ENCODE data around the gene MAST4. TPM values are rescaled to one million over a fixed set of nuclear protein-coding genes. Genes with fewer than 3 reads are reported as not detected.
A peak's percentile ranks its signal among the peaks of the same experiment; 100 is the strongest.
"Not testable (repeated sequence)": the region's sequence is repeated elsewhere in the genome, so short reads cannot be mapped to it uniquely, and the experiment has no call there.

The MAST4 gene
- total and polyA plus RNA-seq, 5 experiments from 2014 or later, result 4.5 to 19.4 (median 10.3) TPM

DNA sequence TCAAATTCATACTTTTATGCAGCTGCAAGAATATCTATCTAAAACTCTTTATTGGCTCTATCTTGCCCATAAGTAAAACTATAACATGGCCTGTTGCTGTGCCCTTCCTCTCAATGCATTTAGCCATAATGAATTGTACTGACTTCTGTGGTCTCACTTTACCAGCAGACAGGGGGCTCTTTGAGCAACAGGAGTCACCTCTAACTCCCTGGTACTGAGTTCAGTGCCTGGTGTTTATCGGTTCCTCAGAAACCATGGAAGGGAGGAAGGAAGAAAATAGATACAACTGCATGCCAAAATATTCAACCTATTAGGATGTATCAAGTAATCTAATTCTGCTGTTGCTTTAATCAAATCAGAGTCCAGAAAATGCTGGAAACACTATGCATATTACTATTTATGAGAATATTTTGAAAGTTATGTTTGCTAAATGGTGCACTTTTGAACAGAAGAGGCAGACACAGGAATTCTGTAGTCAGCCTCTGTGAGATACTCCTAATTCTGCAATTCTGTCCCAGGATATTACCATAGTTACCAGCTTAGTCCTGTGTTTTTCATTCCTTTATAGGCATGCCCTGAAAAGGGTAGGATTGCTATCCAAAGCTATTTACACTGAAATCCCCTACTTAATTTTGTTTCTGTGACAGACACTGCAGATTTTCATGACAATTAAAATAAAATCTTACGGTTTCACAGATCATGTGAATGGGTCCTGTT is 510.6 kb downstream of the MAST4 start:
- Mint-ChIP-seq H3K9me3 (no peaks in the 10 kb centered on the region), H3K36me3 (peaks cover 25 to 70% (median 38%) of the 10 kb centered on the region in 3 donors), H3K27ac (no peak overlapping the region), H3K4me1 (no peaks in the 10 kb centered on the region), H3K27me3 (no peaks in the 10 kb centered on the region), H3K4me3 (no peak overlapping the region)
- DNase-seq (no peak), ATAC-seq (no peak)
- POLR2A ChIA-PET, result no interaction called here

DNA sequence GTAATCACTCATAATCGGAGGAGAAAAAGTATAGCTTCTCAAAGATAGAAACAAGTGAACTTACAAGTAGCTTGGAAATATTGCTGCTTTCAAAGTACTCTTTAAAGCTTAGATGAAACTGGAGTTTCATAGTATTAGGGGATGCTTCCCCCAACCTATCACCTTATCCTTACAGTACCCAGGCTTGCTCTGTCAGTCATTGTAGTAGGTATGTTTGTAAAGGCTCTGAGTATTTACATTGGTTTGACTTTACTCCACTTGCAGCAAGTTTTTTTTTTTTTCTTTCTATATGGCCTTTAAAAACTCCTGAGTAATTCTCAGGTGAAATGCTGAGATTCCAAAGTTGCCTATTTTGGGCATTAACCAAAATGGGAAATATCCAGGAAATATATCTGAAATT is 515.6 kb downstream of the MAST4 start:
- Mint-ChIP-seq H3K36me3 (peaks cover 12 to 53% (median 43%) of the 10 kb centered on the region in 3 donors), H3K9me3 (no peaks in the 10 kb centered on the region), H3K27ac (no peak overlapping the region), H3K27me3 (no peaks in the 10 kb centered on the region), H3K4me3 (no peak overlapping the region), H3K4me1 (no peaks in the 10 kb centered on the region)
- ATAC-seq, result no peak
- POLR2A ChIA-PET, result no interaction called here
- no peak for DNase-seq

DNA sequence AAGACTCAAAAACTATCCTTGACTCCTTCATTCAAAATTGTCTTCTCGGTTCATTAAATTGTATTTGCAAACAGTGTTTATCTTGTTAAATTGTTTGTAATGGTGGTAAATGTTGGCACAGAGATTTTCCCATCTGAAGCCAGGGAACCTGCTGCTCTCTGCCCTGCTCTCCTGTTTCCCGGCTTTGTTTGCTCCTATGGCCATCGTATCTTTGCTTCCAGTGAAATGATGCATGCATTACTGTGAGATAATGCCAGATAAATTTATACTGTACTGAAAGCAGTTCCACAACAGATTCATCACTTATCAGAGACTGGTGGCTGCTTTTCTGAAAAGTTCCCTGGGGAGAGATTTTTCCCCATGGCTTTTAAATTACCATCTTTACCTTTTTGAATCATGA is 519.1 kb downstream of the MAST4 start:
- POLR2A ChIA-PET, result no interaction called here
- Mint-ChIP-seq H3K27me3 (no peaks in the 10 kb centered on the region), H3K36me3 (peaks cover 12 to 66% (median 51%) of the 10 kb centered on the region in 3 donors), H3K4me3 (no peak overlapping the region), H3K4me1 (no peaks in the 10 kb centered on the region), H3K9me3 (no peaks in the 10 kb centered on the region), H3K27ac (no peak overlapping the region)
- ATAC-seq (no peak), DNase-seq (no peak)

DNA sequence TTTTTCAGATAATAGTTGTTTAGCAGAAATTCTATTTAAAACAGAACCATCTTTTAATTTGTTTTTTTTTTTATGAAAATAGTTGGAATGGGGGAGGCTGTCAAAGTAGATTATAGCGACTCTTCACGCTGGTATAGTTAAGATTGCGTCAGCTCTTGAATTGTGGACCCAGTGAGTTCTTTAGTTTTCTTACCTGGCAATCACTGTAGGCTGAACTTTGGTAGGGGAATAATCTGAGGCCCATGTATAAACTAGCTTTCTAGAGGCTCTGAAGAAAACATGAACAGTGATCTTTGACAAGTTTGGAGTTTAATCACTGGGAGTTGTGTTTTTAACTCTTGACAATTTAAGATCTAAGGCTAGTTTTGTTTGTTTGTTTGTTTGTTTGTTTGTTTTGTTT is 519.6 kb downstream of the MAST4 start:
- POLR2A ChIA-PET, result no interaction called here
- ATAC-seq (no peak), DNase-seq (no peak)
- Mint-ChIP-seq H3K9me3 (no peaks in the 10 kb centered on the region), H3K4me3 (no peak overlapping the region), H3K36me3 (peaks cover 12 to 61% (median 49%) of the 10 kb centered on the region in 3 donors), H3K4me1 (no peaks in the 10 kb centered on the region), H3K27me3 (no peaks in the 10 kb centered on the region), H3K27ac (no peak overlapping the region)

DNA sequence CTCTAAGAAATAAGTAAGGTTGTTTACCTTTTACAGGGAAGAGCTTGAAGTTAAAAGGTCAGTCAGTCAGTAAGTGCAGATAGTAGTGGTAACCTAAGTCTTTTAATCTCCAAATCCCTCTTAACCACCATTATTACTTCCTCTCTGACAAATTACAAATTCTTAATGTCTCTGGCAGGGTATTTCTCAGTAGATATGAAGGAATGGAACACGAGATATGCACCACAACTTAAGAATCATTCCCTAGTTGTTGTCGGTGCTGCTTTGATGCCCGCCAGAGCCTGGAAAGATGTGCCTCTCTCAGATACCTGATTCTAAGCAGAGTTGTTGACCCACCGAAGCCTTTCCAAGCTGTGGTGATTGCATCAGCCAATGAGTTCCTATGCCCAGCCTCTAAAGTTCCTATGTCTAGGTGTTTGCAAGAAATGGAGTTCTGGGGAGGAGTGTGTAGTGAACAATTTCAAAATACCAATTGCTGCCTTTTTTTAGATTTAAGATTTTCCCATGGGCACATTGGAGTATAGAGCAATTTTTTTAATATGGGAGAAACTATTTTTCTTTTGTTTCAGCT is 521.9 kb downstream of the MAST4 start:
- Mint-ChIP-seq H3K27me3 (no peaks in the 10 kb centered on the region), H3K4me1 (no peaks in the 10 kb centered on the region), H3K27ac (peak overlapping the region in 1 of 10 donors; percentile 24), H3K36me3 (peaks cover 5 to 64% (median 41%) of the 10 kb centered on the region in 3 donors), H3K9me3 (no peaks in the 10 kb centered on the region), H3K4me3 (no peak overlapping the region)
- ATAC-seq (no peak), DNase-seq (no peak)
- POLR2A ChIA-PET, result no interaction called here

DNA sequence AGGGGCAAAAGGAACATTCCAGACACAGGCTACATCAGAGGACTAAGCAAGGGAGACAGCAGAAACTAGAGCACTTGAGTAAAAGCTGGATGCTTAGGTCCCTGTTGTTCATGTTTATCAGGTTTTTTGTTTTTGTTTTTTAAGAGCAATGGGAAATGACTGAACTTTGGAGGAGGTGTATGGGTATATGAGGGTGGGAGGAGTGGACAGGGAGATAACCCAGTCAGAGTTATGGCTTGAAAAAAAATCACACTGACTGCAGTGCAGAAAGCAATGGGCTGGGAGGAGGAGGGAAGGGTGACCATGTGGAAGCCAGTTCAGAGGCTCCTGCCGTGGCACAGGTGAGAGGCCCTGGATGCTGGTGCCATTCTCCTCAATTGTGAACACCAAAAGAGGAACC is 522.8 kb downstream of the MAST4 start:
- Mint-ChIP-seq H3K4me1 (no peaks in the 10 kb centered on the region), H3K27ac (no peak overlapping the region), H3K27me3 (no peaks in the 10 kb centered on the region), H3K9me3 (no peaks in the 10 kb centered on the region), H3K36me3 (peaks cover 5 to 67% (median 41%) of the 10 kb centered on the region in 3 donors), H3K4me3 (no peak overlapping the region)
- POLR2A ChIA-PET, result interaction anchor here (0.6 kb wide), 1 partner anchor 419 kb away, joined by 3 read pairs; no protein-coding TSS in a partner anchor
- no peak for ATAC-seq
- DNase-seq, result no peak

DNA sequence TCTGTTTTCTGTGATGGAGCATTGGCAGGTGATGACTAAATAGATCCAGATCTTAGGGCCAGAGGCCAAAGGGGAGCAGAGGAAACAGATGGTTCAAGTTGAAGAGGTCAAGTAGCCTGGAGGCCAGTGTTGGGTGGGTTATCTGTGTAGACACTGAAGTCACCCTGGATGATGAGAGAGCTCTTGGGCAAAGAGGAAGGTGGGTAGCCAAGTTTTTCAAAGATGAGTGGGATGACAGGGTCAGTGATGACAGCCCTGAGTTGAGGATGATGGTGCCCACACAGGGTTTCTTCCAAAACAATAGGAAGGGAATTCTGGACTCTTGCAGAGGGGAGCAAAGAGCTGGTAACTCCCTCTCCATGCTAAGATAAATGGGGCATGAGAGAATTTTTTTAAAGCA is 523.8 kb downstream of the MAST4 start:
- peak overlapping the region in 1 of 10 donors; percentile 3 for H3K27ac Mint-ChIP-seq
- DNase-seq, result no peak

DNA sequence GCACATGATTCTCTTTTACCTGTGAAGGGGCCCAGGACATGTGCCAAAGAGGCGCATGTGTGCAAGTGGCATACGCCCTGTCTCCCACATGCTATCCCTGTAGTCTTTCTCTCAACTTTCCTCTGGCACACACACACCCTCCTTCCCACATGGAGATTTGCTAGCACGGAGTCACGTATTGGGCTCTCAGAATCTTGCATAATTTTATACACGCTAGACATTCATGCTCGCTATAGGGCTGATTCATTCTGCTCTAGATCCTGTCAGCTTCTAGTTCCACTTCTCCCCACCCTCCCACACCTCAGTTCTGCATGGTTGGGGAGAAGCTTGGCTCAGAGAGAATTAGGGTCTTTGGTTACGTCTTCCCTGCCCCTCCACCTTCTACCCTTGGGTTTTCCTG is 527.6 kb downstream of the MAST4 start:
- Mint-ChIP-seq H3K4me3 (no peak overlapping the region), H3K36me3 (peaks cover 6 to 77% (median 53%) of the 10 kb centered on the region in 3 donors)
- POLR2A ChIA-PET, result no interaction called here

More for the DNA sequence above, 523.8 kb downstream of the MAST4 start:
- no peaks in the 10 kb centered on the region for H3K4me1 Mint-ChIP-seq
- peaks cover 5 to 71% (median 46%) of the 10 kb centered on the region in 3 donors for H3K36me3 Mint-ChIP-seq
- no peak for ATAC-seq
- POLR2A ChIA-PET, result no interaction called here
- no peaks in the 10 kb centered on the region for H3K9me3 Mint-ChIP-seq
- no peak overlapping the region for H3K4me3 Mint-ChIP-seq
- no peaks in the 10 kb centered on the region for H3K27me3 Mint-ChIP-seq

DNA sequence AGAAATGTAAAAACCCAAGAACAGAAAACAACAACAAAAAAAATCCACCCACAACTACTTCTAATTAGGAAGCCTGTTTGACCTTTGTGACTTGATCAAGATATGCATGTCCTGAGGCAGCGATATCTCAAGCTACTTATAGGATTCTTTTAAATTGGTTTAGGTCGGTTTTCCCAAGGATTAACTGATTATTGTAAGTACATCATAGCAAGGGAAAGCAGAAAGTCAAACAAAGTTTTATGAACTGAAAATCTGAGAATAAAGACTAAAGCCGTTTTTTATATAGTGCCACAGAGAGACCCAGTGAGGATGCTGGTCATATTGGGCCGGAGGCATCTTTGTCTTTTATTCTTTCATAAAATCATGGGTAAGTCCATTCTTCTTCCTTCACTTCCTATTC is 528.4 kb downstream of the MAST4 start:
- no peaks in the 10 kb centered on the region for H3K27me3 Mint-ChIP-seq
- peaks cover 0 to 6% (median 3%) of the 10 kb centered on the region in 4 donors for H3K4me1 Mint-ChIP-seq
- H3K4me3 Mint-ChIP-seq, result no peak overlapping the region
- H3K27ac Mint-ChIP-seq, result no peak overlapping the region
- POLR2A ChIA-PET, result interaction anchor here (0.7 kb wide), 1 partner anchor 82 kb away, joined by 4 read pairs; no protein-coding TSS in a partner anchor
- peaks cover 6 to 77% (median 47%) of the 10 kb centered on the region in 3 donors for H3K36me3 Mint-ChIP-seq
- H3K9me3 Mint-ChIP-seq, result peaks cover 0 to 2% (median 0%) of the 10 kb centered on the region in 9 donors
- ATAC-seq (no peak), DNase-seq (no peak)

More for the DNA sequence above, 527.6 kb downstream of the MAST4 start:
- Mint-ChIP-seq H3K9me3 (peaks cover 0 to 2% (median 0%) of the 10 kb centered on the region in 9 donors), H3K27me3 (no peaks in the 10 kb centered on the region), H3K4me1 (peaks cover 0 to 6% (median 3%) of the 10 kb centered on the region in 4 donors), H3K27ac (no peak overlapping the region)
- no peak for DNase-seq
- no peak for ATAC-seq

DNA sequence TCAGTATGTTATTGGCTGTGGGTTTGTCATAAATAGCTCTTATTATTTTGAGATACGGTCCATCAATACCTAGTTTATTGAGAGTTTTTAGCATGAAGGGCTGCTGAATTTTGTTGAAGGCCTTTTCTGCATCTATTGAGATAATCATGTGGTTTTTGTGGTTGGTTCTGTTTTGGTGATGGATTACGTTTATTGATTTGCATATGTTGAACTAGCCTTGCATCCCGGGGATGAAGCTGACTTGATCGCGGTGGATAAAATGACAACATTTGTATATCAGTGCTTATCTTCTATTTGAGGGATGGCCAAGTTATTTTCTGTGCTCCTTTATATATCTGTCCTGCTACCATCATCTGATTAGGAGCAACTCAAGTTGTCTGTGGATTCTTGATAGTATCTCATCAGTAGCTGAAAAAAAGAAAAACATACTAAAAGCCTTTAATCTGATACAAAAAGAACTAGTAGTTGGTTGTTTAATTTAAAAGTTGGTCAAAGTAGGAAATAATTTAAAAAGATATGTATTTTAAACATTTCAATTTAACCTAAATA is 531.2 kb downstream of the MAST4 start:
- H3K9me3 Mint-ChIP-seq, POLR2A ChIA-PET, DNase-seq, H3K27ac Mint-ChIP-seq, ATAC-seq, H3K27me3 Mint-ChIP-seq, H3K4me3 Mint-ChIP-seq, H3K4me1 Mint-ChIP-seq: not testable (repeated sequence)
- H3K36me3 Mint-ChIP-seq, result peaks cover 6 to 76% (median 47%) of the 10 kb centered on the region in 3 donors

DNA sequence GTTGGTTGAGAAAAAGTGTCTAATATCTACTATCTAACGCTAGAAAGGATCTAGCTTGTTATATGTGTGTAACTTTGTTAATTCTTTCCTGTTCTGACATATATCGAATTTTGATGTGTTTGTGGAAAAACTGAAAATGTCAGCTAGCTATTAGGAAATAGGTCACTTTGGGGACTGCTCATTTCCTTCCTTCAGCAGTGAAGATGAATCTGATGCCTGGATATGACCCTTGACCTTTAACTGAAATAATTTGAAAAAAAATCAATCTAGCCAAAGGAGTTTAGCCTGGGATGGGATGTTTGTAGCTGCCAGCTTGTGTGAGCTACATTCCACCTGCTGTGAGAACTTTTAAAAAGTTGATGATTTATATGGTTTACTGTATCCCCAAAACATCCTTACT is 533.6 kb downstream of the MAST4 start:
- Mint-ChIP-seq H3K27ac (no peak overlapping the region), H3K36me3 (peaks cover 6 to 65% (median 45%) of the 10 kb centered on the region in 3 donors), H3K4me3 (no peak overlapping the region), H3K9me3 (peaks cover 0 to 2% (median 0%) of the 10 kb centered on the region in 9 donors), H3K4me1 (peaks cover 0 to 6% (median 3%) of the 10 kb centered on the region in 4 donors), H3K27me3 (no peaks in the 10 kb centered on the region)
- ATAC-seq, result no peak
- POLR2A ChIA-PET, result no interaction called here
- no peak for DNase-seq

DNA sequence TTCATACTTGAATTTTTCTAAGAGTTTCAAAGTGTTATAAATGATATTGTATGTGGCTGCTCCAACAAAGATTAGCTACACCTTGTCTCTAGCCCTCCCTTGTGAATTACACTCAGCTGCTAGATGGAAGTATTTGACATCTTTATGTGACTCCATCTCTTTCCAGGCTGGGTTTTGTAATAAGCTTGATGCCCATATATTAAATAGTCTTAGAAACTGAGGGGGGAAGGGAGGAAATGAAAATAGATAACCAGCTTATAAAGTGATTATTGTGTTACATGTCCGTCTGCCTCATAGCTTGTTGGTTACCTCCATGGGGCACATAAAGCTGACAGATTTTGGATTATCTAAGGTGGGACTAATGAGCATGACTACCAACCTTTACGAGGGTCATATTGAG is 537.0 kb downstream of the MAST4 start:
- H3K9me3 Mint-ChIP-seq, result no peaks in the 10 kb centered on the region
- no peak for DNase-seq
- ATAC-seq, result no peak
- peaks cover 4 to 71% (median 43%) of the 10 kb centered on the region in 3 donors for H3K36me3 Mint-ChIP-seq
- H3K27me3 Mint-ChIP-seq, result no peaks in the 10 kb centered on the region
- no peaks in the 10 kb centered on the region for H3K4me1 Mint-ChIP-seq
- H3K4me3 Mint-ChIP-seq, result no peak overlapping the region
- POLR2A ChIA-PET, result no interaction called here
- no peak overlapping the region for H3K27ac Mint-ChIP-seq

DNA sequence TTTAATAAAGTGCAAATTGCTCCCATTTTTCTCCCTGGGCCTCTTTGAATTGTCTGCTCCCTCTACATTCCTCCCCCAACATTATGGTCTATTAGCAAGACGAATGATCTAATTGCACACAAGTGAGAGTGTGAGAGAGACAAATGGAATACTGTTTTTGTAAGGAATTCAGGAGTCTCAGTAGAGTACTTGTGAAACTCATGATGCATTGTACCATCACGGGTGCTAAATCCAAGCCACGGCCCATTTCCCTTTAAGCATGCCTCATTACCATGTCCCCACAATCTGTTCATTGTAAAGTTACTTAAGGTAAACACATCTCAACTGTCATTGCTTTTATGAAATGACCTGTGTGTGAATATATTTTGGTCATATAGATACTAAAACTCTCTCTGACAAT is 537.6 kb downstream of the MAST4 start:
- Mint-ChIP-seq H3K9me3 (no peaks in the 10 kb centered on the region), H3K27me3 (no peaks in the 10 kb centered on the region), H3K4me3 (no peak overlapping the region), H3K36me3 (peaks cover 0 to 71% (median 41%) of the 10 kb centered on the region in 3 donors), H3K4me1 (no peaks in the 10 kb centered on the region), H3K27ac (no peak overlapping the region)
- DNase-seq, result no peak
- POLR2A ChIA-PET, result no interaction called here
- no peak for ATAC-seq
